WERI-Rb-1 (cell line): Measurements from ENCODE around the gene ETV4.
"Not testable (repeated sequence)": the region's sequence is repeated elsewhere in the genome, so short reads cannot be mapped to it uniquely, and the experiment has no call there.

Source experiments
- DNase-seq: peaks from one replicate; pipeline ENCODE4 v3.0.0-alpha.2; 2020
- H3K27ac ChIP-seq: fragments of 250-450 bp; sonication (Bioruptor Pico); 2 replicates; pipeline ENCODE4 v1.5.1; 2020; ENCODE audit warnings: mild to moderate bottlenecking, moderate library complexity
- H3K27me3 ChIP-seq: fragments of 250-450 bp; sonication (Bioruptor Pico); 2 replicates; pipeline ENCODE4 v1.5.1; 2021; ENCODE audit warnings: mild to moderate bottlenecking, low read depth, moderate library complexity; ENCODE audit not compliant: insufficient read depth, severe bottlenecking
- H3K36me3 ChIP-seq: fragments of 250-450 bp; sonication (Bioruptor Pico); 2 replicates; pipeline ENCODE4 v1.5.1; 2020; ENCODE audit warnings: mild to moderate bottlenecking, moderate library complexity
- H3K4me3 ChIP-seq: 2 replicates; pipeline ENCODE4 v1.5.1; 2011; ENCODE audit warnings: low read depth, mild to moderate bottlenecking, control low read depth, low read length
- H3K9me3 ChIP-seq: fragments of 250-450 bp; sonication (Bioruptor Pico); 2 replicates; pipeline ENCODE4 v1.5.1; 2021; ENCODE audit warnings: mild to moderate bottlenecking, moderate library complexity; ENCODE audit not compliant: severe bottlenecking
- TF ChIP-seq, protein P1 (sequence below): IDR thresholded peaks from 2 replicates; pipeline ENCODE4 v1.5.1; 2011; ENCODE audit warnings: low read depth, mild to moderate bottlenecking, control low read depth, inconsistent platforms, low read length

Gene ETV4

DNA sequence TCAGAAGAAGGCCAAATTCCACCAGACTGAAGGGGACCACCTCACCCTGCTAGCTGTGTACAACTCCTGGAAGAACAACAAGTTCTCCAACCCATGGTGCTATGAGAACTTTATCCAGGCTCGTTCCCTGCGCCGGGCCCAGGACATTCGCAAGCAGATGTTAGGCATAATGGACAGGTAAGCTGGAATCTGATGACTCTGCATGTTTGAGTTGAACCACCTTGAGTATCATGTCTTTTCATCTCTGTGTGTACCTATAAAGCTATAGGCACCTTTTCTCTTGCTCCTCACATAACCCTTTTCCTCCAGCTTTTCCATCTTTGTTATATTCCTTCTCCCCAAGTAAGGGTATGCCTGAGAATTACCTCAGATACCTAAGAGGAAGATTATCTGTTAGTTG is 24.8 kb downstream of the ETV4 start:
- Histone ChIP-seq H3K4me3 (no peak overlapping the region), H3K36me3 (peaks cover 99% of the 10 kb centered on the region), H3K27ac (no peak overlapping the region), H3K27me3 (no peaks in the 10 kb centered on the region), H3K9me3 (no peaks in the 10 kb centered on the region)
- TF ChIP-seq, protein P1, sequence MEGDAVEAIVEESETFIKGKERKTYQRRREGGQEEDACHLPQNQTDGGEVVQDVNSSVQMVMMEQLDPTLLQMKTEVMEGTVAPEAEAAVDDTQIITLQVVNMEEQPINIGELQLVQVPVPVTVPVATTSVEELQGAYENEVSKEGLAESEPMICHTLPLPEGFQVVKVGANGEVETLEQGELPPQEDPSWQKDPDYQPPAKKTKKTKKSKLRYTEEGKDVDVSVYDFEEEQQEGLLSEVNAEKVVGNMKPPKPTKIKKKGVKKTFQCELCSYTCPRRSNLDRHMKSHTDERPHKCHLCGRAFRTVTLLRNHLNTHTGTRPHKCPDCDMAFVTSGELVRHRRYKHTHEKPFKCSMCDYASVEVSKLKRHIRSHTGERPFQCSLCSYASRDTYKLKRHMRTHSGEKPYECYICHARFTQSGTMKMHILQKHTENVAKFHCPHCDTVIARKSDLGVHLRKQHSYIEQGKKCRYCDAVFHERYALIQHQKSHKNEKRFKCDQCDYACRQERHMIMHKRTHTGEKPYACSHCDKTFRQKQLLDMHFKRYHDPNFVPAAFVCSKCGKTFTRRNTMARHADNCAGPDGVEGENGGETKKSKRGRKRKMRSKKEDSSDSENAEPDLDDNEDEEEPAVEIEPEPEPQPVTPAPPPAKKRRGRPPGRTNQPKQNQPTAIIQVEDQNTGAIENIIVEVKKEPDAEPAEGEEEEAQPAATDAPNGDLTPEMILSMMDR: no peak
- no peak for DNase-seq

DNA sequence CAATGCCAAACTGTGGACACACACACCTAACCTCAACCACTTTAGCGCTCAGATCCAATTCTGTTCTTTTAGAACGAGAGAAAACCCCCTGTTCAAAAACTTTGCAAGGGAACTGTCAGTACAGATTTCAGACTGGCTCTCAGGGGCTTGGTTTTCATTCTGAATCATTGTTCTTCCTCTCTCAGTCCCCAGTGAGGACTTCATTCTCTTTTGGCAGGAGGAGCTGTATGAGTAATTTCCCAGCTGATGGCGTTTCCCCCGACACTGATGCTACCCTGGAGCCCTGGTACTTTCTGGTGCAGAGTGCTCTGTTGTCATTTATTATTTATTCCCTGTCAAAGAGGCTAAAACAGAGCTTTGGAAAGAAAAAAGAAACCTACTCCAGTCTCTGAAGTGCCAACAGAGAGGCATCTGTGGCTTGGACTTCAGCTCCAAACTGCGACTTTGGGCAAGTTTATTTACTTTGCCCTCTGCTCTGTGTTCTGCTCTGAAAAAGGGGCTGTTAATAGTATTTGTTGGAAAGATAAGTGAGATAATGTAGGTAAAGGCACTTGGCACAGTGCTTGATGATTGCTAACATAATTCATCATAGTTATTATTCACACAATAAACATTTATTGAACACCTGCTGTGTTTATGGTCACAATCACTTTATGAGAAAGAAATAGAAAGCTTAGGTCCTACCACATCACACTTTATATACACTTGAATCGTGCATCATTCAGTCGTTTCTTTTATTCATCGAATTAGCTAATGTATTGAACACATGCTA is 28.3 kb downstream of the ETV4 start:
- no peak for DNase-seq
- Histone ChIP-seq H3K4me3 (no peak overlapping the region), H3K36me3 (peaks cover 97% of the 10 kb centered on the region), H3K27me3 (no peaks in the 10 kb centered on the region), H3K27ac (no peak overlapping the region), H3K9me3 (no peaks in the 10 kb centered on the region)
- TF ChIP-seq, protein P1: no peak

DNA sequence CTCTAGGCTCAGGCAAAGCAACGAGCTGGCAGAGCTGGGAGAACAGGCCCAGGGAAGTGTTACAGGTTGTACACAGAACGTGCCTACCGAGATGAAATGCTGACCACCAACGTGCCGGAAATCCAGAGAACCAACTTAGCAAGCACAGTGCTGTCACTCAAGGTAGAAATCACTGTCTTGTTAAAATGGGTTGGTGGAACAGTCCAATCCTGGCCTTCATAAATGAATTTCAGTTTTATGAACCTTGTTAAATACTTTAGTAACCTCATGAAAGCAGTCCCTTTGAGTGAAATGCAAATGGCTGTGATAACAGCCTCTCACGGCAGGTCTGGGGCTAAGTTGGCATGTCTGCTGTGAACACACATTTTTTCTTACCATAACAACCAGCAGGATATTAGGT is 29.0 kb downstream of the ETV4 start:
- Histone ChIP-seq H3K27me3 (no peaks in the 10 kb centered on the region), H3K4me3 (no peak overlapping the region), H3K9me3 (no peaks in the 10 kb centered on the region), H3K36me3 (peaks cover 96% of the 10 kb centered on the region), H3K27ac (no peak overlapping the region)
- DNase-seq: no peak
- TF ChIP-seq, protein P1: no peak

DNA sequence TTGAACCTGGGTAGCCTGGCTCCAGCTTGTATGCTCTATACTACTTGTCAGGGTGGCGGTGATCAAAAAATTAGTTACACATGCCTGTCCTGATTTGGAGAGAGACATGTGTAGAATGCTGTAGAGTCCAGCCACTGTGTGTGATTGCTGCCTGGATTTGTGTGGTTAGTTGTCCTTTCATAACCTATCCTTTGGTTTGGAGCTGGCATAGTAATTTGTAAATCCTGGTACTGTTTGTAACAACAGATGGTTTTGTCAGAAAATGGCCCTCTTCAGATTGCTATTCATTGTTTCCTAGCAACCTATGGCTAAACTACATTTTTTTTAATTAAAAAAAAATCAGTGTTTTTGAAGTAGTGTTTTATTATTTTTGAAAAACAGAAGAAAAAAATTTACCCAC is 30.5 kb downstream of the ETV4 start:
- Histone ChIP-seq H3K27me3 (no peaks in the 10 kb centered on the region), H3K4me3 (no peak overlapping the region), H3K36me3 (peaks cover 95% of the 10 kb centered on the region), H3K27ac (no peak overlapping the region), H3K9me3 (no peaks in the 10 kb centered on the region)
- TF ChIP-seq, protein P1: no peak
- no peak for DNase-seq

DNA sequence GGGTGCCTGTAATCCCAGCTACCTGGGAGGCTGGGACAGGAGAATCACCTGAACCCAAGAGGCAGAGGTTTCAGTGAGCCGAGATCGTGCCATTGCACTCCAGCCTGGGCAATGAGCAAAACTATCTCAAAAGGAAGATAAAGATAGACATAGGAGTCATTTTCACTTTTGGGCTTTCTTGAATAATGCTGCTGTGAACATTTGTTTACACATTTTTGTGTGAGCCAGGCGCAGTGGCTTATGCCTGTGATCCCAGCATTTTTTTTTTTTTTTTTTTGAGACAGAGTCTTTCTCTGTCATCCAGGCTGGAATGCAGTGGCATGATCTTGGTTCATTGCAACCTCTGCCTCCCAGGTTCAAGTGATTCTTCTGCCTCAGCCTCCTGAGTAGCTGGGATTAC is 34.9 kb downstream of the ETV4 start:
- H3K27me3 ChIP-seq, H3K9me3 ChIP-seq, DNase-seq, H3K4me3 ChIP-seq, H3K27ac ChIP-seq: not testable (repeated sequence)
- peaks cover 96% of the 10 kb centered on the region for H3K36me3 ChIP-seq

DNA sequence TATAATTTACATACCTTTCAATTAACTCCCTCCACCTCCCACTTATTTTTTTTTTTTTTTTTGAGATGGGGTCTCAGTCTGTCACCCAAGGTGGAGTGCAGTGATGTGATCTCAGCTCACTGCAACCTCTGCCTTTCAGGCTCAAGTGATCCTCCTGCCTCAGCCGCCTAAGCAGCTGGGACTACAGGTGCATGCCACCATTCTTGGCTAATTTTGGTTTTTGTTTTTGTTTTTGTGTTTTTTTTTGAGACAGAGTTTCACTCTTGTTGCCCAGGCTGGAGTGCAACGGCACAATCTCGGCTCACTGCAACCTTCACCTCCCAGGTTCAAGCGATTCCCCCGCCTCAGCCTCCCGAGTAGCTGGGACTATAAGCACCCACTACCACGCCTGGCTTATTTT is 36.7 kb downstream of the ETV4 start:
- not testable (repeated sequence) for DNase-seq, H3K27ac ChIP-seq, H3K27me3 ChIP-seq, H3K4me3 ChIP-seq, H3K9me3 ChIP-seq
- H3K36me3 ChIP-seq: peaks cover 96% of the 10 kb centered on the region

DNA sequence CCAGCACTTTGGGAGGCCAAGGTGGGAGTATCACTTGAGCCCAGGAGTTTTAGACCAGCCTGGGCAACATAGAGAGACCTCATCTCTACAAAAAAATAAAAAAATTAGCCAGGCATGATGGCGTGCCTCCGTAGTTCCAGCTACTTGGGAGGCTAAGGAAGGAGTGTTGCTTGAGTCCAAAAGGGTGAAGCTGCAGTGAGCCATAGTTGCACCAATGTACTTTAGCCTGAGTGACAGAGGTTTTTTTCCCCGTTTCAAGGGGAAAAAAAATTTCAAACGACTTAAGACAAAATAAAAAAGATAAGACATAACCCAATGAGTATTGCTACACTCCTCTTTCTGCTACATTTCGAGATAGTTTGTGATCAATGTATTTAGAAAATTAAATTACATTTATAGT is 55.5 kb downstream of the ETV4 start:
- H3K27me3 ChIP-seq: no peaks in the 10 kb centered on the region
- no peak overlapping the region for H3K4me3 ChIP-seq
- peaks cover 58% of the 10 kb centered on the region for H3K36me3 ChIP-seq
- H3K9me3 ChIP-seq: no peaks in the 10 kb centered on the region
- H3K27ac ChIP-seq: no peak overlapping the region
- DNase-seq: no peak
- TF ChIP-seq, protein P1: no peak
